Activated naive CD4-positive, alpha-beta T cell treated with anti-CD3 and anti-CD28 coated beads for 36 hours (primary cell): Measurements from ENCODE around the gene ATXN7L3. TPM values are rescaled to one million over a fixed set of nuclear protein-coding genes. Genes with fewer than 3 reads are reported as not detected.
A peak's percentile ranks its signal among the peaks of the same experiment; 100 is the strongest.
"Not testable (repeated sequence)": the region's sequence is repeated elsewhere in the genome, so short reads cannot be mapped to it uniquely, and the experiment has no call there.

Experiments used
- CTCF ChIA-PET: fragments of 350-600 bp; sonication (Branson Sonifier 250); formaldehyde crosslinking; loops from one replicate; lab custom pipeline; 2021; ENCODE audit warnings: antibody characterized with exemption; lab: Charles Lee
- DNase-seq: peaks from one replicate; pipeline ENCODE4 v3.0.0-alpha.2; 2020
- H3K27ac Mint-ChIP-seq: one replicate; pipeline ENCODE4 v1.8.0; 2021; ENCODE audit warnings: mild to moderate bottlenecking, mixed read lengths
- H3K27me3 Mint-ChIP-seq: one replicate; pipeline ENCODE4 v1.8.0; 2021; ENCODE audit warnings: low read depth, mixed read lengths
- H3K36me3 Mint-ChIP-seq: one replicate; pipeline ENCODE4 v1.8.0; 2021; ENCODE audit warnings: low read depth, mixed read lengths
- H3K4me1 Mint-ChIP-seq: one replicate; pipeline ENCODE4 v1.8.0; 2021; ENCODE audit warnings: low read depth, mixed read lengths
- H3K4me3 Mint-ChIP-seq: one replicate; pipeline ENCODE4 v1.8.0; 2021; ENCODE audit warnings: mild to moderate bottlenecking, moderate library complexity, mixed read lengths
- H3K9me3 Mint-ChIP-seq: one replicate; pipeline ENCODE4 v1.8.0; 2021; ENCODE audit warnings: mixed read lengths
- intact Hi-C: fragments of 100-400 bp; cut with micrococcal nuclease; formaldehyde crosslinking; loops from one replicate; pipeline ENCODE4 v1.15.1; 2023
- total RNA-seq, 2 experiments: library from RNA; stranded (reverse); gene quantifications; one replicate each; pipeline ENCODE4 v1.2.3, GENCODE V29; 2021

ATXN7L3 gene, protein sequence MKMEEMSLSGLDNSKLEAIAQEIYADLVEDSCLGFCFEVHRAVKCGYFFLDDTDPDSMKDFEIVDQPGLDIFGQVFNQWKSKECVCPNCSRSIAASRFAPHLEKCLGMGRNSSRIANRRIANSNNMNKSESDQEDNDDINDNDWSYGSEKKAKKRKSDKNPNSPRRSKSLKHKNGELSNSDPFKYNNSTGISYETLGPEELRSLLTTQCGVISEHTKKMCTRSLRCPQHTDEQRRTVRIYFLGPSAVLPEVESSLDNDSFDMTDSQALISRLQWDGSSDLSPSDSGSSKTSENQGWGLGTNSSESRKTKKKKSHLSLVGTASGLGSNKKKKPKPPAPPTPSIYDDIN
- total RNA-seq, result 10 to 100 TPM; 53.3 to 53.9 TPM

DNA sequence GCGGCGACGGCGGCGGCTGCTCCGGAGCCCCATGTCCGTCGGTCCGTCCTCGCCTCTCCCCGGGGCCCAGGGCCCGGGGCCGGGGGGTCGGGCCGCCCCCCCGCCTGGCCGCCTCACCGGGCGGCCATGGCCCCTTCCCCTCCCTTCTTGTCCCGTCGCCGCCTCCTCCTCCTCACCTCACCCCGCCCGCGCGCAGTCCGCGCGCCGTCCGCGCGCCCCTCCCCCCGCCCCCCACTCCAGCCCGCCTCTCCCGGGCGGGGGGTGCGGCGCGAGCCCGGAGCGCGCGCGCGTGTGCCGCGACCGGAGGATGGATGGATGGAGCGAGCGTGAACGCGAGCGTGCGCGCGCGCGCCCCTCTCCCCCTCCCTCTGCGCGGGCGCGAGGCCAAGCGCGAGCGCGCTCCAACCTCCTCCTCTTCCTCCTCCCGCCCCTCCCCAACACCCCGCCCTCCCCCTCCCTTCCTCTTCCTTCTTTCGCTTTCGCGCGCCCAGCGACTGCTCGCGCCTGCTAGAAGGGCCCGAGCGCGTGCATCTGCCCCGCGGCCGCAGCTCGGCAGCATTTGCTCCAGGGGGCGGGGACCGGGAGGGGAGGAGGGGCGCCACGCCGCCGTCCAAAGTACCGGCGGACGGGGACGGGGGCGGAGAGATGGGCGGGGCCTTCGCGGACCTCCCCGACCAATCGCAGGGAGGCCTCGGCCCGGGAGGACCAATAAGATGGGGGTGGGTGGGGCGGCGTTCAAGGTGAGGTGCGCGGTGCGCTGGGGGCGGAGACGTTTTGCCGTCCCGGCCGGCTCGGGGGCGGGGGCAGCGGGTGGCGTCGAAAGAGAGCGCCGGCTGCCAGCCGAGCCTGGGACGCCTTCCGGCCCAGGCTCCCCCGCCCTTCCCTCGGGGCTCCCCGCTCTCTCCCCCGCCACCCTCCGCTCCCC, at the start of gene ATXN7L3:
Gene ATXN7L3, minus strand, starts transcription at position 332 of the 925 bp plus-strand sequence. CDS start 1,814 bp downstream, outside the sequence.
- peak within 1 kb of the TSS; percentile 86 for H3K4me3 Mint-ChIP-seq
- H3K36me3 Mint-ChIP-seq, result peaks cover 15% of the 10 kb centered on the region
- peak; percentile 100 for DNase-seq
- CTCF ChIA-PET, result interaction anchor here (3.0 kb wide), 1 partner anchor 11 kb away, joined by 32 read pairs; no protein-coding TSS in a partner anchor
- no peaks in the 10 kb centered on the region for H3K27me3 Mint-ChIP-seq
- H3K4me1 Mint-ChIP-seq, result peaks cover 36% of the 10 kb centered on the region
- H3K9me3 Mint-ChIP-seq, result no peaks in the 10 kb centered on the region
- H3K27ac Mint-ChIP-seq, result peak within 1 kb of the TSS; percentile 91
- intact Hi-C loops, result loop anchor here (1.0 kb wide), 4 partner anchors 10 to 59 kb away; partner anchors contain the start of genes HROB and TMUB2

DNA sequence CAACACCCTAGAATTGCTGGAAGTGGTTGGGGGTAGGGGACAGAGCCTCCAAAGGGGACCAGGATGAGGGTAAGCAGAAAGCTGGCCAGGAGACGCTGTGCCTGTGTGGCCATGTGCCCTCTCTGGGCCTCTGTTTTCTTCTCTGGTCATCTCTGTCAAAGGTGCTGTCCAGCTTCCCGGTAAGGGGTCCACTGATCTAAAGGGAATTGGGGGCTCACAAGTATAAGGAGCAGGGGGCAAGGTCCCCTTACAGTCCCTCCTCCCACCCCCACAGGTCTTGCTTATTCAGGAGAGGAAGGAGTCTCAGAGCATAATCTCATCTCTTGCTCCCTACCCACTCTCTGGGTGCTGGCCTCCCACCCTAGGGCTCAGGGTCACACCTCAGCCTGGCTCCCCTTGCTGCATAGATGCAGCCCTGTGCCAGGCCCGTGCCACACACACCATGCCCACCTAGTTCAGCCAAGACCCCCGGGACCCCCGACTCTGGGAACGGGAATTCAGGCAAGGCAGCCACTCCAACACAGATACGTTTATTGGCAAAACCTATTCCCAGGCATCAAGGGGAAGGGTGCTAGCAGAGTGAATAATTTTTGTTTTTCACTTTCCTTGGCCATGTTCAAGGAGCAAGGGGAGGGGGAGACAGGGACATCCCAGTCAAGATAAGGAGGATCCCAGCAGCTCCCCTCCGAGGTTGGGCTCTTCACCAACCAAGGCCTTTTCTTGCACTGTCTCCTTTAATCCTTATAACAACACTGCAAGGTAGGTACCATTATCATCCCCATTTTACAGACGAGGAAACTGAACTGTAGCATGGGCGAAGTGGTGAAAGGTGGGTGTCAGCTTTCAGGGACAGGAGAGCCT, 48.4 kb upstream of the ATXN7L3 start:
- intact Hi-C loops, result loop anchor here (2.0 kb wide), 1 partner anchor 27 kb away; no protein-coding TSS in a partner anchor
- Mint-ChIP-seq H3K36me3 (no peaks in the 10 kb centered on the region), H3K9me3 (no peaks in the 10 kb centered on the region), H3K27me3 (no peaks in the 10 kb centered on the region), H3K4me1 (peaks cover 38% of the 10 kb centered on the region), H3K4me3 (no peak overlapping the region), H3K27ac (no peak overlapping the region)
- CTCF ChIA-PET, result interaction anchor here (0.7 kb wide), 1 partner anchor 93 kb away, joined by 3 read pairs; no protein-coding TSS in a partner anchor
- DNase-seq, result no peak

DNA sequence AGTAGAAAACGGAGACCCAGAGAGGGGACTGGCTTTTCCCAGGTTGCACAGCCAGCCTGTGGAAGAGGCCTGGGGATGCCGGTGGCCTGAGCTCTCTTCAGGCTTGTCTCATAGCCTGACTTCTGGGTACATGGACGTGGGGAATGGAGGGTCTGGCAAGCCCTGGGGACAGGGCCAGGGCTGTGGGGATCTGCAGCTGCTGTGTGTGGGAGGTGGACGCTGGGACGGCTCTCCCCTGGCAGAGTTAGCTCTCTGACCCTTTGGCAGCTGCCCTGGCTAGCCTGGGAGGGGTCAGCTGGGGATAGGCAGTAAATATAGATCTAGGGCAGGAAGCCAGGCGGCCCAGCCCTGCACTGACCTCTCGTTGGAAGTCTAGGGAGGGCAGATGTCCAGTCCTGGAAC, 47.8 kb upstream of the ATXN7L3 start:
- intact Hi-C loops, result loop anchor here (2.0 kb wide), 1 partner anchor 27 kb away; no protein-coding TSS in a partner anchor
- no peaks in the 10 kb centered on the region for H3K27me3 Mint-ChIP-seq
- no peak overlapping the region for H3K4me3 Mint-ChIP-seq
- no peak for DNase-seq
- peak overlapping the region; percentile 24 for H3K27ac Mint-ChIP-seq
- no peaks in the 10 kb centered on the region for H3K9me3 Mint-ChIP-seq
- no peaks in the 10 kb centered on the region for H3K36me3 Mint-ChIP-seq
- H3K4me1 Mint-ChIP-seq, result peaks cover 38% of the 10 kb centered on the region
- CTCF ChIA-PET, result interaction anchor here (0.6 to 0.8 kb wide), 2 partner anchors 27 to 100 kb away, joined by 3 to 4 read pairs; no protein-coding TSS in a partner anchor

DNA sequence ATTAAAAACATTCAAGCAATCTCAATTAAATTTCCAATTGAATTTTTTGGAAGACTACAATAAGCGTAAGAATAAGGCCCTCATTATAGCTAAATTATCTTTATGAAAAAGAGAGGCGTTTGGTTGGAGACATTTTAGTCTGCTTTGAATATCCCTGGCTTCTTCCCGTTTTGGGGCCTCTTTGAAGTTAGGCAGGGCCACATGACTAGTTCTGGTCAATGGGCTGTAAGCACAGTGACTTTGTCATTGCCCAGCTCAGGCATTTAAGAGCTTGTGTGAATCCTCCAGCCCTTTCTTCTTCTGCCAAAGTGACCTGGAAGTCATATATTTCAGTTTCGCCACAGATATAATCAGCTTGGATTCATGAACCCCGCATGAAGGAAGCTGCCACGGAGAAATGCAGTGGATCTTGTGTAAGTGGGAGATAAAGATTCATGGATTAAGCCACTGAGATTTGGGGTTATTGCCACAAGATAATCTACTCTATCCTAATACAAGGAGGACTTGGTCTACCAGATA, 41.5 kb upstream of the ATXN7L3 start:
- no peaks in the 10 kb centered on the region for H3K36me3 Mint-ChIP-seq
- intact Hi-C loops, result no loop called here
- no peaks in the 10 kb centered on the region for H3K27me3 Mint-ChIP-seq
- peaks cover 11% of the 10 kb centered on the region for H3K4me1 Mint-ChIP-seq
- DNase-seq, result no peak
- no peak overlapping the region for H3K4me3 Mint-ChIP-seq
- no peaks in the 10 kb centered on the region for H3K9me3 Mint-ChIP-seq
- CTCF ChIA-PET, result interaction anchor here (0.6 to 1.3 kb wide), 4 partner anchors 27 to 388 kb away, joined by 3 to 6 read pairs (median 4); partner anchors contain the start of gene SLC4A1
- H3K27ac Mint-ChIP-seq, result no peak overlapping the region

DNA sequence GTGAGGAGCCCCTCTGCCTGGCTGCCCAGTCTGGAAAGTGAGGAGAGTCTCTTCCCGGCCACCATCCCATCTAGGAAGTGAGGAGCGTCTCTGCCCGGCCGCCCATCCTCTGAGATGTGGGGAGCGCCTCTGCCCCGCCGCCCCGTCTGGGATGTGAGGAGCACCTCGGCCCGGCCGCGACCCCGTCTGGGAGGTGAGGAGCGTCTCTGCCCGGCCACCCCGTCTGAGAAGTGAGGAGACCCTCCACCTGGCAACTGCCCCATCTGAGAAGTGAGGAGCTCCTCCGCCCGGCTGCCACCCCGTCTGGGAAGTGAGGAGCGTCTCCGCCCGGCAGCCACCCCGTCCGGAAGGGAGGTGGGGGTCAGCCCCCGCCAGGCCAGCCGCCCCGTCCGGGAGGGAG, 38.2 kb upstream of the ATXN7L3 start:
- CTCF ChIA-PET, H3K27me3 Mint-ChIP-seq, H3K4me1 Mint-ChIP-seq, DNase-seq, H3K36me3 Mint-ChIP-seq, H3K27ac Mint-ChIP-seq, H3K4me3 Mint-ChIP-seq, H3K9me3 Mint-ChIP-seq, intact Hi-C loops: not testable (repeated sequence)

DNA sequence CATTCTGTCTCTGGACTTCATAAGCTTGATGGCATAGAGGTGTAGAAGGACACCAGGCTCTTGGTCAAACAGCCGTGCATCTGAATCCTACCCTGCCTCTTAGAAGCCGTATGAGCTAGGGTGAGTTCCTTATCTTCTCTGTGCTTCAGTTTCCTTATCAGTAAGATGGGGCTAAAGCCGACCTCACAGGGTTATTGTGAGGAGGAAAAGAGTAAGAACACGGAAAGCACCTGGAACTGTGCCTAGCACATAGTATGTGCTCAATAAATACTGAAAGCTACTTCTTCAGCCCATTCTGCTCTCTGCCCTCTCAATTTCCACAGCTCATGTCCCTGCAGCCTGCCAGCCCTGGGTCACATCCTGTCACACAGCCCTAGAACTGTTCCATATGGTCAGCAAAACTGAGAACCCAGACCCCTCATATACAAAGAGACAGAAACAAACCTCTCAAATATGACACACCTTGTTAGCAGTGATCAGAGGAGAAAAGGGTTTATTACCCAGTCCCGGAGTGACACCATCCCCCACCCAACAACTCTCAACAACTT, 36.8 kb upstream of the ATXN7L3 start:
- Mint-ChIP-seq H3K9me3 (no peaks in the 10 kb centered on the region), H3K27me3 (no peaks in the 10 kb centered on the region), H3K27ac (no peak overlapping the region), H3K4me3 (no peak overlapping the region), H3K36me3 (no peaks in the 10 kb centered on the region), H3K4me1 (peaks cover 6% of the 10 kb centered on the region)
- intact Hi-C loops, result no loop called here
- no peak for DNase-seq
- CTCF ChIA-PET, result interaction anchor here (1.0 kb wide), 1 partner anchor 27 kb away, joined by 3 read pairs; no protein-coding TSS in a partner anchor

DNA sequence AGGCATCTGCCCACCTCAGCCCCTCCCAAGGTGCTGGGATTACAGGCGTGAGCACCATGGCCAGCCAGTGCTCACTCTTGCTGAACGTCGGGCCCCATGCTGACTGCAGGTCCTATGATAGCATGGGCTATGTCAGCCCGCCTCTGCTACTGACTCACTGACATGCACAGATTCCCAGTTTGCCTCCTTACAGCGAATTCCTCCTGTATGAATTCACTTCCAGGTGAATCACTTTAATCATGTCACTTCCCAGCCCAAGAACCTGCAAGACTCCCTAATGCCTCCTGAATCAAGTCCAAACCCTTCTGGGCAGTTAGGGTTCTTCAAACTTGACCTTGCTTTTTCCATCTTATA, 35.9 kb upstream of the ATXN7L3 start:
- Mint-ChIP-seq H3K36me3 (no peaks in the 10 kb centered on the region), H3K9me3 (no peaks in the 10 kb centered on the region), H3K27me3 (no peaks in the 10 kb centered on the region), H3K27ac (no peak overlapping the region), H3K4me1 (peaks cover 6% of the 10 kb centered on the region), H3K4me3 (no peak overlapping the region)
- CTCF ChIA-PET, result no interaction called here
- intact Hi-C loops, result no loop called here
- no peak for DNase-seq

DNA sequence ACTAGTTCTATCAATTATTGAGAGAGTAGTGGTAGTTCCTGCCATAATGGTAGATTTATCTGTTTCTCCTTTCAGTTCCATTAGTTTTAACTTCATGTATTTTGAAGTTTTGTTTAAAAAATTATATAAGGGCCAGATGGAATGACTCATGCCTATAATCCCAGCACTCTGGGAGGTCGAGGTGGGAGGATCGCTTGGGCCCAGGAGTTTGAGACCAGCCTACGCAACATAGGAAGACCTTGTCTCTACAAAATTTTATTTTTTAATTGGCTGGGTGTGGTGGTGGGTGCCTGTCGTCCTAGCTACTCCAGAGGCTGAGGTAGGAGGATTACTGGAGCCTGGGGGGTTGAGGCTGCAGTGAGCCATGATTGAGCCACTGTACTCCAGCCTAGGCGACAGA, 33.9 kb upstream of the ATXN7L3 start:
- CTCF ChIA-PET, result interaction anchor here (0.7 kb wide), 1 partner anchor 112 kb away, joined by 9 read pairs; the partner anchor contains the start of gene GRN

DNA sequence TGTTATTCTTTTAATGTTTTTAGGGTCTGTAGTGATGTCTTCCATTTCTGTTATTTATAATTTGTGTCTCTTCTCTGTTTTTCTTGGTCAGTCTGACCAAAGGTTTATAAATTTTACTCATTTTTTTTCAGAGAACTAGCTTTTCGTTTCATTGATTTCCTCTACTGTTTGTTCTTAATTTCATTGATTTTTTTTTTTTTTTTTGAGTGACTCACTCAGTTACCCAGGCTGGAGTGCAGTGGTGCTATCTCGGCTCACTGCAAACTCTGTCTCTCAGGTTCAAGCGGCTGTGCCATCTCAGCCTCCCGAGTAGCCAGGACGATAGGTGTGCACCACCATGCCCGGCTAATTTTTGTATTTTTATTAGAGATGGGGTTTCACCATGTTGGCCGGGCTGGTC, 32.4 kb upstream of the ATXN7L3 start:
- Mint-ChIP-seq H3K36me3 (no peaks in the 10 kb centered on the region), H3K4me3 (no peak overlapping the region), H3K27ac (no peak overlapping the region), H3K9me3 (no peaks in the 10 kb centered on the region), H3K4me1 (peaks cover 6% of the 10 kb centered on the region), H3K27me3 (no peaks in the 10 kb centered on the region)
- CTCF ChIA-PET, result no interaction called here
- no peak for DNase-seq
- intact Hi-C loops, result no loop called here

More for the DNA sequence above, 33.9 kb upstream of the ATXN7L3 start:
- no peaks in the 10 kb centered on the region for H3K36me3 Mint-ChIP-seq
- intact Hi-C loops, result no loop called here
- no peaks in the 10 kb centered on the region for H3K27me3 Mint-ChIP-seq
- DNase-seq, result no peak
- H3K27ac Mint-ChIP-seq, result no peak overlapping the region
- peaks cover 6% of the 10 kb centered on the region for H3K4me1 Mint-ChIP-seq
- H3K9me3 Mint-ChIP-seq, result no peaks in the 10 kb centered on the region
- H3K4me3 Mint-ChIP-seq, result no peak overlapping the region

DNA sequence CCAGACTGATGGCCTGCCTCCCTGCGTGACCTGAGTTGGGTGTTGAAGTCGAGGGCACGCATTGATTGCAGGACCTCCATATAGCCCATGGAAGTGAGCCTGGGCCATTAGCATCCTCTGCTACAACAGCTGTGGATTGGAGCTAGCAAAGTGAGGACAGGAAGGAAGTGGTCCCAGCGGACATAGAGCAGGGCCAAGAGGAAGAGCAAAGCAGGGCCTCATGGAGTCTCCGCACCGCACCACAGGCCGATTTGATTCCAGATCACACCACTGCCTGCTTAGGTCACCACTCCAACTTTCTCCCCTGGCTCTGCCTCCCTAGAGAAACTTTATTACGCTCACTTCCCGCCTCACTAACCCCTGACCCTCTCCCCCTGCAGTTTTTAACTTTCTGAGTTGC, 30.5 kb upstream of the ATXN7L3 start:
- no peaks in the 10 kb centered on the region for H3K9me3 Mint-ChIP-seq
- CTCF ChIA-PET, result no interaction called here
- H3K27ac Mint-ChIP-seq, result no peak overlapping the region
- intact Hi-C loops, result no loop called here
- no peak for DNase-seq
- H3K27me3 Mint-ChIP-seq, result no peaks in the 10 kb centered on the region
- H3K4me1 Mint-ChIP-seq, result peaks cover 4% of the 10 kb centered on the region
- H3K4me3 Mint-ChIP-seq, result no peak overlapping the region
- no peaks in the 10 kb centered on the region for H3K36me3 Mint-ChIP-seq

DNA sequence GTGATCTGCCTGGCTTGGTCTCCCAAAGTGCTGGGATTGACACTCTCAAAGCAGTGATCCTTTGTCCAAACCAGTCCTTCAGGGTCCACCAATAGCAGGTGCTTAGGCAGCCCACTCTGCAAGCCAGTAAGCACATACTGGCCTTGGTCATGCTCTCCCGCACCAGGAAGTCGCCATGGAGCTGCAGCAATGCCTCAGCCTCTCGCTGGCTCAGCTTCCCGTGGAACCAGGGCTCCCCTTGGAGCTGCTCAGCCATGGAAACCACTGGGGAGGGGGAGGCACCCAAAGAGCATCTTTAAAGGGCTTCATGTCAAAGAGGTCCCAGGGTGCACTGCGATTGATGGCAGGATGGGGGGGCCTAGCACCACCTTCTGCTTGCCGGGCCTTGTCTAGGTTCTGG, 29.4 kb upstream of the ATXN7L3 start:
- Mint-ChIP-seq H3K9me3 (no peaks in the 10 kb centered on the region), H3K4me1 (no peaks in the 10 kb centered on the region), H3K4me3 (no peak overlapping the region), H3K27me3 (no peaks in the 10 kb centered on the region), H3K36me3 (no peaks in the 10 kb centered on the region), H3K27ac (no peak overlapping the region)
- CTCF ChIA-PET, result no interaction called here
- intact Hi-C loops, result loop anchor here (10.0 kb wide), 1 partner anchor 1484 kb away; the partner anchor contains the start of gene EZH1
- DNase-seq, result no peak
